Stimulated activated CD4-positive, alpha-beta T cell treated with anti-CD3 and anti-CD28 coated beads, Interleukin-4, amount 100 ng/mL, for 24 hours (primary cell): ENCODE measurements around the gene GOLGA8N.

Experiments
- DNase-seq: peaks from one replicate; pipeline ENCODE4 v3.0.0-alpha.2; 2020

Gene GOLGA8N

GRCh38 chr15:32652178-32652577 lies 58.9 kb downstream of the GOLGA8N start:
- no peak for DNase-seq

- DNase-seq: no peak
Observed at GRCh38 chr15:32656091-32656490, 62.8 kb downstream of the GOLGA8N start.

- no peak for DNase-seq
Observed at GRCh38 chr15:32656496-32656895, 63.2 kb downstream of the GOLGA8N start.
